ENCODE results near the gene C12orf75.
A peak's percentile ranks its signal among the peaks of the same experiment; 100 is the strongest.

C12orf75 gene

DNA sequence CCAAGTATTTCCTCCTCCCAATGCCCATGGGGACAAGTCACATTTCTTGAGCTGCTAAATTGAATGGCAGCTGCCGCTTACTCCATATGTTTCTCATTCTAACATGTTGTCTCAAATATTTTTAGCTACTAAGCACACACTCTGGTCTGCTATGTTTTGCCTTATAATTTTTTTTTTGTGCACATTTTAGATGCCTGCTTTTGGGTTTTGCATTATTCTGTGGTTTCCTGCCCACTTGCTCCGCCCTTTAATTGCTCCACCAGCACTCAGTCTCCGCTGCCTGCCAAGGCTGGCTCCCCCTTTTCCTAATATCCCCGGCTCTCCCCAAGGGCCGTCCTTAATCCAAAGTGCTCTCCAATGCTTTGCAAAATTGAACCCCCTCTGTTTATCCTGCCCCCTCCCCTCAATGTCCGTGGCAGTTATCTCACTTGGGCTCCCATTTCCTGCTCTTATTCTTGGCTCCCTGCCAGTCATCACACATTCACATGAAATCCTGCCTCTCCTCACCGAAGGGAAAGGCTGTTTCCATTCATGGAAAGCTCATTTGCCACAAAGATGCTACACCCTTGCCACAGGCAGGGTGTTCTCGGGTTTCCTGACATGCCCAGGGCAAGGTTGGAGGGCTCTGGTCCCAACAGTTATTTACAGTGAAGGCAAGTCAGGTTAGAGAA is 79.4 kb downstream of the C12orf75 start (continued):
- TF ChIP-seq ZNF366 (tag by site-specific recombination; conservative IDR thresholded peaks at IDR 0.05) (no peak), ZNF274 (IDR thresholded peaks at IDR 0.05; ENCODE audit: low read length) (no peak), ZNF274 (tag by site-specific recombination; IDR thresholded peaks at IDR 0.05; ENCODE audit: borderline replicate concordance) (no peak), ZNF521 (tag by site-specific recombination; IDR thresholded peaks at IDR 0.05) (no peak), ZNF266 (tag by site-specific recombination; IDR thresholded peaks at IDR 0.05; ENCODE audit: low read depth) (no peak), ZNF561 (tag by site-specific recombination; IDR thresholded peaks at IDR 0.05; ENCODE audit: borderline replicate concordance) (peak; percentile 97), ZNF138 (tag by site-specific recombination; IDR thresholded peaks at IDR 0.05; ENCODE audit: borderline replicate concordance) (no peak), ZNF660 (tag by site-specific recombination; IDR thresholded peaks at IDR 0.05) (peak; percentile 84; the same call in 1 of the 2 replicates), ZNF155 (tag by site-specific recombination; IDR thresholded peaks at IDR 0.05) (no peak), ZSCAN30 (tag by site-specific recombination; IDR thresholded peaks at IDR 0.05) (0 out of 2 replicates have a peak, but pooled peaks have one; percentile 37), ZNF146 (tag by site-specific recombination; IDR thresholded peaks at IDR 0.05) (no peak), ZNF174 (tag by site-specific recombination; IDR thresholded peaks at IDR 0.05) (no peak), ZNF2 (tag by site-specific recombination; IDR thresholded peaks at IDR 0.05) (no peak), ZNF600 (tag by site-specific recombination; IDR thresholded peaks at IDR 0.05) (no peak), ZNF830 (tag by site-specific recombination; IDR thresholded peaks at IDR 0.05; ENCODE audit: low read depth) (no peak), ZNF202 (tag by site-specific recombination; IDR thresholded peaks at IDR 0.05; ENCODE audit: borderline replicate concordance) (no peak), ZNF248 (tag by site-specific recombination; IDR thresholded peaks at IDR 0.05) (no peak), EGR2 (tag by site-specific recombination; IDR thresholded peaks at IDR 0.05; ENCODE audit: low read depth) (no peak), ZNF785 (tag by site-specific recombination; IDR thresholded peaks at IDR 0.05) (no peak), ZNF670 (tag by site-specific recombination; IDR thresholded peaks at IDR 0.05; ENCODE audit: low read depth) (no peak), ZNF19 (tag by site-specific recombination; IDR thresholded peaks at IDR 0.05; ENCODE audit: low read depth) (no peak), ZNF571 (tag by site-specific recombination; IDR thresholded peaks at IDR 0.05) (peak; percentile 85; the same call in 1 of the 2 replicates), ZNF777 (tag by site-specific recombination; IDR thresholded peaks at IDR 0.05; ENCODE audit: borderline replicate concordance) (no peak), YY1 (tag by site-specific recombination; IDR thresholded peaks at IDR 0.05) (no peak), OVOL3 (tag by site-specific recombination; IDR thresholded peaks at IDR 0.05) (no peak), ZBTB21 (tag by site-specific recombination; IDR thresholded peaks at IDR 0.05) (no peak), ZNF391 (tag by site-specific recombination; IDR thresholded peaks at IDR 0.05; ENCODE audit: borderline replicate concordance, low read depth) (no peak), ZNF37A (tag by site-specific recombination; IDR thresholded peaks at IDR 0.05) (peak; percentile 35; the same call in 1 of the 2 replicates)
- TF ChIP-seq, protein P1, sequence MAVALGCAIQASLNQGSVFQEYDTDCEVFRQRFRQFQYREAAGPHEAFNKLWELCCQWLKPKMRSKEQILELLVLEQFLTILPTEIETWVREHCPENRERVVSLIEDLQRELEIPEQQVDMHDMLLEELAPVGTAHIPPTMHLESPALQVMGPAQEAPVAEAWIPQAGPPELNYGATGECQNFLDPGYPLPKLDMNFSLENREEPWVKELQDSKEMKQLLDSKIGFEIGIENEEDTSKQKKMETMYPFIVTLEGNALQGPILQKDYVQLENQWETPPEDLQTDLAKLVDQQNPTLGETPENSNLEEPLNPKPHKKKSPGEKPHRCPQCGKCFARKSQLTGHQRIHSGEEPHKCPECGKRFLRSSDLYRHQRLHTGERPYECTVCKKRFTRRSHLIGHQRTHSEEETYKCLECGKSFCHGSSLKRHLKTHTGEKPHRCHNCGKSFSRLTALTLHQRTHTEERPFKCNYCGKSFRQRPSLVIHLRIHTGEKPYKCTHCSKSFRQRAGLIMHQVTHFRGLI (tag by site-specific recombination; IDR thresholded peaks at IDR 0.05), result no peak
- TF ChIP-seq, protein P2, sequence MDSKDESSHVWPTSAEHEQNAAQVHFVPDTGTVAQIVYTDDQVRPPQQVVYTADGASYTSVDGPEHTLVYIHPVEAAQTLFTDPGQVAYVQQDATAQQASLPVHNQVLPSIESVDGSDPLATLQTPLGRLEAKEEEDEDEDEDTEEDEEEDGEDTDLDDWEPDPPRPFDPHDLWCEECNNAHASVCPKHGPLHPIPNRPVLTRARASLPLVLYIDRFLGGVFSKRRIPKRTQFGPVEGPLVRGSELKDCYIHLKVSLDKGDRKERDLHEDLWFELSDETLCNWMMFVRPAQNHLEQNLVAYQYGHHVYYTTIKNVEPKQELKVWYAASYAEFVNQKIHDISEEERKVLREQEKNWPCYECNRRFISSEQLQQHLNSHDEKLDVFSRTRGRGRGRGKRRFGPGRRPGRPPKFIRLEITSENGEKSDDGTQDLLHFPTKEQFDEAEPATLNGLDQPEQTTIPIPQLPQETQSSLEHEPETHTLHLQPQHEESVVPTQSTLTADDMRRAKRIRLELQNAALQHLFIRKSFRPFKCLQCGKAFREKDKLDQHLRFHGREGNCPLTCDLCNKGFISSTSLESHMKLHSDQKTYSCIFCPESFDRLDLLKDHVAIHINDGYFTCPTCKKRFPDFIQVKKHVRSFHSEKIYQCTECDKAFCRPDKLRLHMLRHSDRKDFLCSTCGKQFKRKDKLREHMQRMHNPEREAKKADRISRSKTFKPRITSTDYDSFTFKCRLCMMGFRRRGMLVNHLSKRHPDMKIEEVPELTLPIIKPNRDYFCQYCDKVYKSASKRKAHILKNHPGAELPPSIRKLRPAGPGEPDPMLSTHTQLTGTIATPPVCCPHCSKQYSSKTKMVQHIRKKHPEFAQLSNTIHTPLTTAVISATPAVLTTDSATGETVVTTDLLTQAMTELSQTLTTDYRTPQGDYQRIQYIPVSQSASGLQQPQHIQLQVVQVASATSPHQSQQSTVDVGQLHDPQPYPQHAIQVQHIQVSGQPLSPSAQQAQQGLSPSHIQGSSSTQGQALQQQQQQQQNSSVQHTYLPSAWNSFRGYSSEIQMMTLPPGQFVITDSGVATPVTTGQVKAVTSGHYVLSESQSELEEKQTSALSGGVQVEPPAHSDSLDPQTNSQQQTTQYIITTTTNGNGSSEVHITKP (tag by site-specific recombination; IDR thresholded peaks at IDR 0.05), result no peak
- TF ChIP-seq, protein P3, sequence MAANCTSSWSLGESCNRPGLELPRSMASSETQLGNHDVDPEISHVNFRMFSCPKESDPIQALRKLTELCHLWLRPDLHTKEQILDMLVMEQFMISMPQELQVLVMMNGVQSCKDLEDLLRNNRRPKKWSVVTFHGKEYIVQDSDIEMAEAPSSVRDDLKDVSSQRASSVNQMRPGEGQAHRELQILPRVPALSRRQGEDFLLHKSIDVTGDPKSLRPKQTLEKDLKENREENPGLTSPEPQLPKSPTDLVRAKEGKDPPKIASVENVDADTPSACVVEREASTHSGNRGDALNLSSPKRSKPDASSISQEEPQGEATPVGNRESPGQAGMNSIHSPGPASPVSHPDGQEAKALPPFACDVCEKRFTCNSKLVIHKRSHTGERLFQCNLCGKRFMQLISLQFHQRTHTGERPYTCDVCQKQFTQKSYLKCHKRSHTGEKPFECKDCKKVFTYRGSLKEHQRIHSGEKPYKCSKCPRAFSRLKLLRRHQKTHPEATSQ (tag by site-specific recombination; IDR thresholded peaks at IDR 0.05), result no peak
- TF ChIP-seq, protein P4, sequence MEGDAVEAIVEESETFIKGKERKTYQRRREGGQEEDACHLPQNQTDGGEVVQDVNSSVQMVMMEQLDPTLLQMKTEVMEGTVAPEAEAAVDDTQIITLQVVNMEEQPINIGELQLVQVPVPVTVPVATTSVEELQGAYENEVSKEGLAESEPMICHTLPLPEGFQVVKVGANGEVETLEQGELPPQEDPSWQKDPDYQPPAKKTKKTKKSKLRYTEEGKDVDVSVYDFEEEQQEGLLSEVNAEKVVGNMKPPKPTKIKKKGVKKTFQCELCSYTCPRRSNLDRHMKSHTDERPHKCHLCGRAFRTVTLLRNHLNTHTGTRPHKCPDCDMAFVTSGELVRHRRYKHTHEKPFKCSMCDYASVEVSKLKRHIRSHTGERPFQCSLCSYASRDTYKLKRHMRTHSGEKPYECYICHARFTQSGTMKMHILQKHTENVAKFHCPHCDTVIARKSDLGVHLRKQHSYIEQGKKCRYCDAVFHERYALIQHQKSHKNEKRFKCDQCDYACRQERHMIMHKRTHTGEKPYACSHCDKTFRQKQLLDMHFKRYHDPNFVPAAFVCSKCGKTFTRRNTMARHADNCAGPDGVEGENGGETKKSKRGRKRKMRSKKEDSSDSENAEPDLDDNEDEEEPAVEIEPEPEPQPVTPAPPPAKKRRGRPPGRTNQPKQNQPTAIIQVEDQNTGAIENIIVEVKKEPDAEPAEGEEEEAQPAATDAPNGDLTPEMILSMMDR (tag by site-specific recombination; IDR thresholded peaks at IDR 0.05), result no peak
- TF ChIP-seq, protein P5, sequence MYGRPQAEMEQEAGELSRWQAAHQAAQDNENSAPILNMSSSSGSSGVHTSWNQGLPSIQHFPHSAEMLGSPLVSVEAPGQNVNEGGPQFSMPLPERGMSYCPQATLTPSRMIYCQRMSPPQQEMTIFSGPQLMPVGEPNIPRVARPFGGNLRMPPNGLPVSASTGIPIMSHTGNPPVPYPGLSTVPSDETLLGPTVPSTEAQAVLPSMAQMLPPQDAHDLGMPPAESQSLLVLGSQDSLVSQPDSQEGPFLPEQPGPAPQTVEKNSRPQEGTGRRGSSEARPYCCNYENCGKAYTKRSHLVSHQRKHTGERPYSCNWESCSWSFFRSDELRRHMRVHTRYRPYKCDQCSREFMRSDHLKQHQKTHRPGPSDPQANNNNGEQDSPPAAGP (tag by site-specific recombination; IDR thresholded peaks at IDR 0.05), result peak; percentile 87
